GM10847 (cell line): ENCODE measurements around the gene SLC16A13.

Experiments used
- POLR2A ChIP-seq: IDR thresholded peaks from 2 replicates; pipeline ENCODE4 v1.6.1; 2011; ENCODE audit not compliant: insufficient read length; ENCODE audit errors: extremely low read depth

Gene SLC16A13

GRCh38 chr17:7004398-7005253 is 31.2 kb upstream of the SLC16A13 start:
- no peak for TF ChIP-seq POLR2A

GRCh38 chr17:7005716-7006115 is 30.1 kb upstream of the SLC16A13 start:
- TF ChIP-seq POLR2A = no peak

GRCh38 chr17:7007143-7007542 is 28.7 kb upstream of the SLC16A13 start:
- no peak for TF ChIP-seq POLR2A

GRCh38 chr17:7010523-7010922 is 25.3 kb upstream of the SLC16A13 start:
- no peak for TF ChIP-seq POLR2A

- no peak for TF ChIP-seq POLR2A
Observed at GRCh38 chr17:7011415-7011814, 24.4 kb upstream of the SLC16A13 start.

- TF ChIP-seq POLR2A = no peak
Observed at GRCh38 chr17:7011942-7012254, 23.9 kb upstream of the SLC16A13 start.

- TF ChIP-seq POLR2A = peak; percentile 82
Observed at GRCh38 chr17:7014261-7014994, 21.4 kb upstream of the SLC16A13 start.

- TF ChIP-seq POLR2A = peak; percentile 75
Observed at GRCh38 chr17:7014995-7015958, 20.5 kb upstream of the SLC16A13 start.

GRCh38 chr17:7016418-7016817 is 19.4 kb upstream of the SLC16A13 start:
- no peak for TF ChIP-seq POLR2A

GRCh38 chr17:7016886-7017826 is 18.7 kb upstream of the SLC16A13 start:
- no peak for TF ChIP-seq POLR2A

GRCh38 chr17:7017827-7018200 is 18.0 kb upstream of the SLC16A13 start:
- no peak for TF ChIP-seq POLR2A

- TF ChIP-seq POLR2A = no peak
Observed at GRCh38 chr17:7018331-7018964, 17.4 kb upstream of the SLC16A13 start.

- no peak for TF ChIP-seq POLR2A
Observed at GRCh38 chr17:7019367-7019766, 16.4 kb upstream of the SLC16A13 start.
